ENCODE data around the gene CCN5. TPM values are rescaled to one million over a fixed set of nuclear protein-coding genes. Genes with fewer than 3 reads are reported as not detected.

Gene CCN5
- total and polyA plus RNA-seq, 2 of the 8 experiments (the other 6 are each of a cell fraction or from before 2014, with no cell fraction given) = not detected

GRCh38 chr20:44720997-44721784 is 6.0 kb downstream of the CCN5 start:
- peaks cover 0 to 3% (median 0%) of the 10 kb centered on the region in 4 experiments; a peak in 1 of 7 replicates for H3K4me1 ChIP-seq (replicated peaks in 1 of 4; ENCODE audit: control insufficient read depth in 3 of 4, insufficient read depth in 4 of 4, low read length in 3 of 4)
- no peak overlapping the region for H4K8ac ChIP-seq (ENCODE audit: extremely low read depth, insufficient read depth, low read length)
- no peak overlapping the region for H4K91ac ChIP-seq (replicated peaks; ENCODE audit: insufficient read length, low read length)
- no peak overlapping the region for H2AFZ ChIP-seq (ENCODE audit: low read length)
- H2BK20ac ChIP-seq (ENCODE audit: low read length) = no peak overlapping the region
- no peak overlapping the region for H3K4ac ChIP-seq (replicated peaks; ENCODE audit: insufficient read length, low read depth, low read length)
- no peak overlapping the region for H2AK5ac ChIP-seq (ENCODE audit: low read depth, low read length)
- no peak overlapping the region for H3K18ac ChIP-seq (ENCODE audit: extremely low read depth, low read length)
- H3K79me1 ChIP-seq (ENCODE audit: low read depth, low read length) = no peaks in the 10 kb centered on the region
- H4K20me1 ChIP-seq (replicated peaks in 1 of 2; ENCODE audit: control insufficient read depth in 1 of 2, insufficient read depth in 2 of 2, low read length in 2 of 2) = no peaks in the 10 kb centered on the region
- no peaks in the 10 kb centered on the region for H3K23me2 ChIP-seq (ENCODE audit: low read depth, low read length)
- DNase-seq (ENCODE audit: low read depth in 1 of 2, low spot score in 2 of 2) (no peak), FAIRE-seq (no peak)
- ChIA-PET CTCF (ENCODE audit: partially characterized antibody) (interaction anchor here (1.2 to 20.4 kb wide), 5 partner anchors 10 to 37 kb away, joined by 3 to 180 read pairs (median 35); no protein-coding TSS in a partner anchor), POLR2A (ENCODE audit: partially characterized antibody) (interaction anchor here (0.7 to 1.2 kb wide), 2 partner anchors 11 to 80 kb away, joined by 3 to 4 read pairs; no protein-coding TSS in a partner anchor)
- H3K27me3 ChIP-seq (replicated peaks in 1 of 4; ENCODE audit: control insufficient read depth in 3 of 4, extremely low read depth in 1 of 4, insufficient read depth in 3 of 4, low read length in 3 of 4) = no peaks in the 10 kb centered on the region
- WGBS, 2 experiments (ENCODE audit: extremely low coverage in 1 of 2, insufficient coverage in 1 of 2, insufficient read length in 1 of 2, insufficient replicate concordance in 2 of 2, low coverage in 1 of 2, low lambda C conversion rate in 2 of 2, missing lambda C conversion rate in 1 of 2) = 85% methylated on average over 10 of the region's 11 CpGs; no CpG with 5 or more reads in 1 of the 2 experiments
- no peaks in the 10 kb centered on the region for H3K79me2 ChIP-seq (ENCODE audit: control insufficient read depth in 1 of 2, insufficient read depth in 2 of 2, low read length in 2 of 2)
- no peak overlapping the region for H3K9ac ChIP-seq (replicated peaks in 1 of 4; ENCODE audit: extremely low read depth in 1 of 4, low read depth in 3 of 4, low read length in 3 of 4)
- no peak overlapping the region for H2BK120ac ChIP-seq (replicated peaks; ENCODE audit: low read depth, low read length)
- no peak overlapping the region for H3K4me3 ChIP-seq (ENCODE audit: extremely low read depth in 1 of 4, insufficient read depth in 2 of 4, low read depth in 3 of 4, low read length in 4 of 4)
- H4K5ac ChIP-seq (ENCODE audit: insufficient read length, low read depth, low read length) = no peak overlapping the region
- no peak overlapping the region for H2BK15ac ChIP-seq (ENCODE audit: low read length)
- no peak overlapping the region for H3K23ac ChIP-seq (ENCODE audit: insufficient read length)
- no peaks in the 10 kb centered on the region for H3K9me3 ChIP-seq (ENCODE audit: insufficient read depth in 2 of 2, low read depth in 1 of 2, low read length in 1 of 2)
- no peak overlapping the region for H2BK12ac ChIP-seq (ENCODE audit: low read depth, low read length)
- no peaks in the 10 kb centered on the region for H3K36me3 ChIP-seq (ENCODE audit: control insufficient read depth in 2 of 4, insufficient read depth in 4 of 4, low read length in 3 of 4)
- H3K27ac ChIP-seq (ENCODE audit: low read depth, low read length) = no peak overlapping the region
- H2BK5ac ChIP-seq (ENCODE audit: low read depth, low read length) = no peak overlapping the region
- H3K56ac ChIP-seq (replicated peaks; ENCODE audit: insufficient read length, low read depth, low read length) = no peak overlapping the region
- no peak overlapping the region for H3K14ac ChIP-seq (ENCODE audit: insufficient read length)
- H3K4me2 ChIP-seq (ENCODE audit: insufficient read depth in 1 of 2, low read depth in 2 of 2, low read length in 2 of 2) = no peak overlapping the region
- no peak for TF ChIP-seq MAX (IDR thresholded peaks at IDR 0.05)
- no peak for TF ChIP-seq USF2 (IDR thresholded peaks at IDR 0.05; ENCODE audit: low read length)
- no peak for TF ChIP-seq PHF8 (conservative IDR thresholded peaks at IDR 0.05; ENCODE audit: low read depth, low read length)
- TF ChIP-seq CHD1 (IDR thresholded peaks at IDR 0.05; ENCODE audit: low read depth, low read length) = no peak
- TF ChIP-seq TEAD4 (IDR thresholded peaks at IDR 0.05; ENCODE audit: low read depth, low read length) = no peak
- TF ChIP-seq EGR1 (IDR thresholded peaks at IDR 0.05; ENCODE audit: borderline replicate concordance, low read depth, low read length) = no peak
- no peak for TF ChIP-seq EZH2 (IDR thresholded peaks at IDR 0.05; ENCODE audit: low read depth, low read length, severe bottlenecking)
- TF ChIP-seq RAD21 (IDR thresholded peaks at IDR 0.05 in 1 of 2, conservative IDR thresholded peaks at IDR 0.05 in 1 of 2; ENCODE audit: low read depth in 2 of 2, low read length in 2 of 2) = no peak

Measured in H1 (cell line).